Astrocyte (in vitro differentiated cells and primary cell): ENCODE data around the gene PCK1. TPM values are rescaled to one million over a fixed set of nuclear protein-coding genes. Genes with fewer than 3 reads are reported as not detected.

Experiments
- DNase-seq: peaks from one replicate; pipeline ENCODE4 v3.0.0-alpha.2; 2010; ENCODE audit warnings: low read depth
- FAIRE-seq: peaks from 2 replicates; lab custom pipeline; 2011; peaks lifted over from hg19 to GRCh38; lab: Jason Lieb, UNC
- H2AFZ ChIP-seq: 2 replicates; pipeline ENCODE4 v1.6.0; 2012; ENCODE audit warnings: low read depth, low read length, inconsistent platforms
- H3K27ac ChIP-seq: 2 replicates; pipeline ENCODE4 v1.5.1; 2011; ENCODE audit warnings: low read depth, low read length, inconsistent platforms
- H3K27me3 ChIP-seq: 2 replicates; pipeline ENCODE4 v1.6.0; 2011; ENCODE audit warnings: low read length, inconsistent platforms; ENCODE audit not compliant: insufficient read depth
- H3K36me3 ChIP-seq: 2 replicates; pipeline ENCODE4 v1.5.1; 2011; ENCODE audit warnings: low read length, inconsistent platforms; ENCODE audit not compliant: insufficient read depth
- H3K4me1 ChIP-seq: 2 replicates; pipeline ENCODE4 v1.5.1; 2011; ENCODE audit warnings: low read length, inconsistent platforms; ENCODE audit not compliant: insufficient read depth
- H3K4me2 ChIP-seq: 2 replicates; pipeline ENCODE4 v1.6.0; 2012; ENCODE audit warnings: low read length, inconsistent platforms
- H3K4me3 ChIP-seq: 2 replicates; pipeline ENCODE4 v1.5.1; 2011; ENCODE audit warnings: low read depth, mild to moderate bottlenecking, low read length, inconsistent platforms; ENCODE audit not compliant: insufficient read depth
- H3K79me2 ChIP-seq: 2 replicates; pipeline ENCODE4 v1.6.0; 2012; ENCODE audit warnings: mild to moderate bottlenecking, low read length, inconsistent platforms; ENCODE audit not compliant: insufficient read depth
- H3K9ac ChIP-seq: 2 replicates; pipeline ENCODE4 v1.6.0; 2012; ENCODE audit warnings: mild to moderate bottlenecking, low read length, inconsistent platforms
- H3K9me3 ChIP-seq: 2 replicates; pipeline ENCODE4 v1.5.1; 2012; ENCODE audit warnings: low read depth, mild to moderate bottlenecking, low read length, inconsistent platforms; ENCODE audit not compliant: insufficient read depth
- H4K20me1 ChIP-seq: 2 replicates; pipeline ENCODE4 v1.6.0; 2012; ENCODE audit warnings: low read length, inconsistent platforms; ENCODE audit not compliant: insufficient read depth
- H3K27ac Mint-ChIP-seq: one replicate; pipeline ENCODE4 v1.8.0; 2021; ENCODE audit warnings: mild to moderate bottlenecking, mixed read lengths; ENCODE audit not compliant: unreplicated experiment
- H3K27me3 Mint-ChIP-seq: one replicate; pipeline ENCODE4 v1.8.0; 2021; ENCODE audit warnings: low read depth, mixed read lengths; ENCODE audit not compliant: unreplicated experiment
- H3K36me3 Mint-ChIP-seq: one replicate; pipeline ENCODE4 v1.8.0; 2021; ENCODE audit warnings: low read depth, mixed read lengths; ENCODE audit not compliant: unreplicated experiment
- H3K4me1 Mint-ChIP-seq: one replicate; pipeline ENCODE4 v1.8.0; 2021; ENCODE audit warnings: low read depth, mixed read lengths; ENCODE audit not compliant: unreplicated experiment
- H3K4me3 Mint-ChIP-seq: one replicate; pipeline ENCODE4 v1.8.0; 2021; ENCODE audit warnings: mild to moderate bottlenecking, moderate library complexity, mixed read lengths; ENCODE audit not compliant: unreplicated experiment
- H3K9me3 Mint-ChIP-seq: one replicate; pipeline ENCODE4 v1.8.0; 2021; ENCODE audit warnings: mild to moderate bottlenecking, mixed read lengths; ENCODE audit not compliant: unreplicated experiment
- EZH2 ChIP-seq: IDR thresholded peaks from 2 replicates; pipeline ENCODE4 v1.6.1; 2012; ENCODE audit warnings: mild to moderate bottlenecking, low read length, inconsistent platforms; ENCODE audit not compliant: insufficient read depth
- total RNA-seq: library from RNA; stranded (reverse); gene quantifications from 2 replicates; pipeline ENCODE4 v1.2.1, GENCODE V29; 2021
- TF ChIP-seq, protein P1 (sequence below): IDR thresholded peaks from 2 replicates; pipeline ENCODE4 v1.5.1; 2011; ENCODE audit warnings: low read depth, mild to moderate bottlenecking, inconsistent platforms, low read length, moderate library complexity; ENCODE audit not compliant: insufficient read depth

Gene PCK1
- total RNA-seq, 1 donor from 2014 or later, result not detected

GRCh38 chr20:57564951-57565642 lies 4.2 kb downstream of the PCK1 start:
- no peak overlapping the region for H3K4me3 ChIP-seq
- H3K4me2 ChIP-seq, result no peak overlapping the region
- H3K27ac ChIP-seq, result no peak overlapping the region
- Mint-ChIP-seq H3K27ac (no peak overlapping the region), H3K9me3 (peaks cover 11% of the 10 kb centered on the region), H3K4me3 (no peak overlapping the region), H3K4me1 (no peaks in the 10 kb centered on the region), H3K27me3 (peaks cover 82% of the 10 kb centered on the region), H3K36me3 (no peaks in the 10 kb centered on the region)
- no peaks in the 10 kb centered on the region for H3K4me1 ChIP-seq
- no peak for DNase-seq
- H3K36me3 ChIP-seq, result no peaks in the 10 kb centered on the region
- H3K9ac ChIP-seq, result no peak overlapping the region
- TF ChIP-seq, protein P1, sequence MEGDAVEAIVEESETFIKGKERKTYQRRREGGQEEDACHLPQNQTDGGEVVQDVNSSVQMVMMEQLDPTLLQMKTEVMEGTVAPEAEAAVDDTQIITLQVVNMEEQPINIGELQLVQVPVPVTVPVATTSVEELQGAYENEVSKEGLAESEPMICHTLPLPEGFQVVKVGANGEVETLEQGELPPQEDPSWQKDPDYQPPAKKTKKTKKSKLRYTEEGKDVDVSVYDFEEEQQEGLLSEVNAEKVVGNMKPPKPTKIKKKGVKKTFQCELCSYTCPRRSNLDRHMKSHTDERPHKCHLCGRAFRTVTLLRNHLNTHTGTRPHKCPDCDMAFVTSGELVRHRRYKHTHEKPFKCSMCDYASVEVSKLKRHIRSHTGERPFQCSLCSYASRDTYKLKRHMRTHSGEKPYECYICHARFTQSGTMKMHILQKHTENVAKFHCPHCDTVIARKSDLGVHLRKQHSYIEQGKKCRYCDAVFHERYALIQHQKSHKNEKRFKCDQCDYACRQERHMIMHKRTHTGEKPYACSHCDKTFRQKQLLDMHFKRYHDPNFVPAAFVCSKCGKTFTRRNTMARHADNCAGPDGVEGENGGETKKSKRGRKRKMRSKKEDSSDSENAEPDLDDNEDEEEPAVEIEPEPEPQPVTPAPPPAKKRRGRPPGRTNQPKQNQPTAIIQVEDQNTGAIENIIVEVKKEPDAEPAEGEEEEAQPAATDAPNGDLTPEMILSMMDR, result no peak
- TF ChIP-seq EZH2, result no peak
- no peaks in the 10 kb centered on the region for H4K20me1 ChIP-seq
- FAIRE-seq, result no peak
- H2AFZ ChIP-seq, result no peak overlapping the region
- no peaks in the 10 kb centered on the region for H3K79me2 ChIP-seq
- peaks cover 19% of the 10 kb centered on the region for H3K27me3 ChIP-seq
- no peaks in the 10 kb centered on the region for H3K9me3 ChIP-seq

DNA sequence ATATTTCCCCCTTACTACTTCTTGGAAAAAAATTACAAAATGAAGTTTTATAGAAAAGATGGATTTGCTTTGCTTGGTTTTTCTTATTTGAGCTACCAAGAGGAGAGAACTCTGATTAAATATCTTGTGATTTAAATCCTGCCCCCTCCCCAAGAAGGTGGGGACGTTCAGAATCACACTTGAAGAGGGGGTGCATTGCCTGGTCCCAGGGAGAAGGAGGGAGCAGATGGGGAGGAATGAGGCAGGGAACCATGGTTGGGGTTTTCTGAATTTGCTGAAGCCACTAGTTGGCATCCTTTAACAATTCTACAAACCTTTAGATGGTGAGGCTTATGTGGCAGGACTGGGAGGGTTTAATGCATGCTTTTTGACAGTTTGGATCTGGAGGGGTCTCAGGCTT lies 5.5 kb downstream of the PCK1 start:
- H3K27me3 ChIP-seq, result peaks cover 16% of the 10 kb centered on the region
- no peaks in the 10 kb centered on the region for H4K20me1 ChIP-seq
- H3K9me3 ChIP-seq, result no peaks in the 10 kb centered on the region
- no peak overlapping the region for H3K9ac ChIP-seq
- no peak overlapping the region for H3K4me2 ChIP-seq
- TF ChIP-seq EZH2, result no peak
- TF ChIP-seq, protein P1, result no peak
- Mint-ChIP-seq H3K4me3 (no peak overlapping the region), H3K36me3 (no peaks in the 10 kb centered on the region), H3K27me3 (peaks cover 76% of the 10 kb centered on the region), H3K9me3 (peaks cover 11% of the 10 kb centered on the region), H3K27ac (no peak overlapping the region), H3K4me1 (no peaks in the 10 kb centered on the region)
- no peak overlapping the region for H2AFZ ChIP-seq
- H3K27ac ChIP-seq, result no peak overlapping the region
- no peaks in the 10 kb centered on the region for H3K79me2 ChIP-seq
- no peak overlapping the region for H3K4me3 ChIP-seq
- no peaks in the 10 kb centered on the region for H3K36me3 ChIP-seq
- no peak for DNase-seq
- H3K4me1 ChIP-seq, result no peaks in the 10 kb centered on the region
- no peak for FAIRE-seq

DNA sequence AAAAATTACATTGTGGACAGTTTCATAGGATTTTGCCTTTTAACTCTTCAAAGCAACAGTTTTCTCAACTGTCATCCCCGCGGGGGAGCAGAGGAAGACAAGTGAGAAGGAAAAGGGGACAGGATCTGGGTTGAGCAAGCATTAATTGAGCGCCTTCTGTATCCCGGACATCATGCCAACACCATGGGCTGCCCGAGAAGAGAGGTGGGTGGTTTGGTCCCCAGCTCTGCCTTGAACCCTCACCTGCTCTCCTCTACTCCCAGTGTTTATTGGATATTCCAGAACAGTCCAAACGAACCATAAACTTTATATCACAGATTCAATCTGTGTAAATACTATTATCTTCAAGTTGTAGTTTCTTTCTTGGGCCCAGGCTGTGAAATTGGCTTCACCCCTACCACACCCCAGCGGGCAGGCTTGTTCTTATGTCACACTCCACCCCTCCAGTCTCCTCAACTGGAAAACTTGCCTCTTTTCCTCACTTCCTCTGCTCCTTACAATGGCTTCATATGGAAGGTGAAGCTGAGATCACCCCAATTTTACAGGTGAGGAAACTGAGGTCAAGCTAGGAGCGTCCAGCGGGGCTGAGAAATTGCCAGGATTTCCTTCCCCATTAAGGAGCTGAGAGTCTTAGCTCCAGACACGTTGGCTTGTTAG lies 6.0 kb downstream of the PCK1 start:
- Mint-ChIP-seq H3K9me3 (peaks cover 11% of the 10 kb centered on the region), H3K27me3 (peaks cover 70% of the 10 kb centered on the region)
- H3K27ac ChIP-seq, result no peak overlapping the region

More for the DNA sequence above, 6.0 kb downstream of the PCK1 start:
- Histone ChIP-seq H3K27me3 (peaks cover 15% of the 10 kb centered on the region), H3K79me2 (no peaks in the 10 kb centered on the region), H3K9me3 (no peaks in the 10 kb centered on the region), H3K4me3 (no peak overlapping the region), H4K20me1 (no peaks in the 10 kb centered on the region), H3K4me2 (no peak overlapping the region), H3K9ac (no peak overlapping the region), H3K4me1 (no peaks in the 10 kb centered on the region), H3K36me3 (no peaks in the 10 kb centered on the region), H2AFZ (no peak overlapping the region)
- Mint-ChIP-seq H3K4me3 (no peak overlapping the region), H3K36me3 (no peaks in the 10 kb centered on the region), H3K27ac (no peak overlapping the region), H3K4me1 (no peaks in the 10 kb centered on the region)
- TF ChIP-seq EZH2, result no peak
- TF ChIP-seq, protein P1, result no peak
- FAIRE-seq, result no peak
- no peak for DNase-seq
